Thyroid gland (tissue), 4 donors: ENCODE measurements around the gene GRM8. TPM values are rescaled to one million over a fixed set of nuclear protein-coding genes. Genes with fewer than 3 reads are reported as not detected.

ENCODE experiments used
- DNase-seq, 2 donors: peaks; one replicate each; pipeline ENCODE4 v3.0.0-alpha.2; 2019
- H3K27ac ChIP-seq, 3 donors: fragments of 200-600 bp; sonication (generic); 1 replicate in 2 of 3; 2 replicates in 1 of 3; pipeline ENCODE4 v1.5.1; 2016 to 2019; ENCODE audit warnings: mild to moderate bottlenecking in 1 of 3, moderate library complexity in 1 of 3
- H3K27me3 ChIP-seq: fragments of 200-600 bp; sonication (generic); one replicate; pipeline ENCODE4 v1.5.1; 2019
- H3K36me3 ChIP-seq, 2 donors: fragments of 200-600 bp; sonication (generic); one replicate each; pipeline ENCODE4 v1.5.1; 2016 to 2019
- H3K4me1 ChIP-seq, 2 donors: fragments of 200-600 bp; sonication (generic); one replicate each; pipeline ENCODE4 v1.5.1; 2017 to 2019
- H3K4me3 ChIP-seq, 3 donors: fragments of 200-600 bp; sonication (generic); replicated peaks in 1 of 3; 1 replicate in 2 of 3; 2 replicates in 1 of 3; pipeline ENCODE4 v1.5.1; 2016; ENCODE audit warnings: mild to moderate bottlenecking in 1 of 3
- H3K9me3 ChIP-seq: fragments of 200-600 bp; sonication (generic); one replicate; pipeline ENCODE4 v1.5.1; 2017
- POLR2A ChIP-seq, 2 donors: fragments of 450-650 bp; IDR thresholded peaks; one replicate each; pipeline ENCODE4 v1.6.1; 2017; ENCODE audit warnings: antibody characterized with exemption in 2 of 2, mild to moderate bottlenecking in 2 of 2, moderate library complexity in 1 of 2
- WGBS, 2 donors: methylation state at CpG; one replicate each; pipeline ENCODE4 v1.1.5; 2017; 5-methylcytosine and 5-hydroxymethylcytosine counted together
- intact Hi-C: fragments of 100-400 bp; cut with DNase I; formaldehyde crosslinking; loops from one replicate; pipeline ENCODE4 v1.15.1; 2023
- total RNA-seq, 4 donors: library from RNA; depleted of rRNA; stranded (reverse); fragments of >200 nt; gene quantifications; one replicate each; pipeline ENCODE4 v1.2.3, GENCODE V29; 2016
- TF ChIP-seq, protein P1 (sequence below), 6 experiments: fragments of 200-600 bp in 3 of 6; fragments of 450-650 bp in 3 of 6; sonication (generic) in 3 of 6; IDR thresholded peaks; one replicate each; pipeline ENCODE4 v1.5.1; 2016 to 2019; ENCODE audit warnings: antibody characterized with exemption in 6 of 6, mild to moderate bottlenecking in 2 of 6, inconsistent platforms in 1 of 6, moderate library complexity in 1 of 6

Gene GRM8
- total RNA-seq, 4 donors from 2014 or later = 0.54 to 9.5 (median 4.8) TPM

GRCh38 chr7:126818393-126819196, 434.1 kb downstream of the GRM8 start:
- intact Hi-C loops = no loop called here
- WGBS, 2 donors = 85 to 89% methylated on average over 3 of the region's 3 CpGs
- no peak for DNase-seq
- Histone ChIP-seq H3K27ac (no peak overlapping the region), H3K4me1 (no peaks in the 10 kb centered on the region), H3K36me3 (no peaks in the 10 kb centered on the region), H3K9me3 (no peaks in the 10 kb centered on the region), H3K27me3 (no peaks in the 10 kb centered on the region), H3K4me3 (no peak overlapping the region)
- TF ChIP-seq POLR2A (IDR thresholded peaks at IDR 0.05) = no peak
- TF ChIP-seq, protein P1, sequence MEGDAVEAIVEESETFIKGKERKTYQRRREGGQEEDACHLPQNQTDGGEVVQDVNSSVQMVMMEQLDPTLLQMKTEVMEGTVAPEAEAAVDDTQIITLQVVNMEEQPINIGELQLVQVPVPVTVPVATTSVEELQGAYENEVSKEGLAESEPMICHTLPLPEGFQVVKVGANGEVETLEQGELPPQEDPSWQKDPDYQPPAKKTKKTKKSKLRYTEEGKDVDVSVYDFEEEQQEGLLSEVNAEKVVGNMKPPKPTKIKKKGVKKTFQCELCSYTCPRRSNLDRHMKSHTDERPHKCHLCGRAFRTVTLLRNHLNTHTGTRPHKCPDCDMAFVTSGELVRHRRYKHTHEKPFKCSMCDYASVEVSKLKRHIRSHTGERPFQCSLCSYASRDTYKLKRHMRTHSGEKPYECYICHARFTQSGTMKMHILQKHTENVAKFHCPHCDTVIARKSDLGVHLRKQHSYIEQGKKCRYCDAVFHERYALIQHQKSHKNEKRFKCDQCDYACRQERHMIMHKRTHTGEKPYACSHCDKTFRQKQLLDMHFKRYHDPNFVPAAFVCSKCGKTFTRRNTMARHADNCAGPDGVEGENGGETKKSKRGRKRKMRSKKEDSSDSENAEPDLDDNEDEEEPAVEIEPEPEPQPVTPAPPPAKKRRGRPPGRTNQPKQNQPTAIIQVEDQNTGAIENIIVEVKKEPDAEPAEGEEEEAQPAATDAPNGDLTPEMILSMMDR (IDR thresholded peaks at IDR 0.05) = no peak

GRCh38 chr7:126809188-126809587, 443.6 kb downstream of the GRM8 start:
- Histone ChIP-seq H3K27ac (no peak overlapping the region), H3K27me3 (no peaks in the 10 kb centered on the region), H3K36me3 (no peaks in the 10 kb centered on the region), H3K4me1 (no peaks in the 10 kb centered on the region), H3K9me3 (no peaks in the 10 kb centered on the region), H3K4me3 (no peak overlapping the region)
- DNase-seq = no peak
- TF ChIP-seq, protein P1 (IDR thresholded peaks at IDR 0.05) = no peak
- TF ChIP-seq POLR2A (IDR thresholded peaks at IDR 0.05) = no peak
- intact Hi-C loops = loop anchor here (10.0 kb wide), 1 partner anchor 446 kb away; the partner anchor contains the start of gene GRM8
- 97% methylated on average over 1 of the region's 1 CpG for WGBS, 2 donors

DNA sequence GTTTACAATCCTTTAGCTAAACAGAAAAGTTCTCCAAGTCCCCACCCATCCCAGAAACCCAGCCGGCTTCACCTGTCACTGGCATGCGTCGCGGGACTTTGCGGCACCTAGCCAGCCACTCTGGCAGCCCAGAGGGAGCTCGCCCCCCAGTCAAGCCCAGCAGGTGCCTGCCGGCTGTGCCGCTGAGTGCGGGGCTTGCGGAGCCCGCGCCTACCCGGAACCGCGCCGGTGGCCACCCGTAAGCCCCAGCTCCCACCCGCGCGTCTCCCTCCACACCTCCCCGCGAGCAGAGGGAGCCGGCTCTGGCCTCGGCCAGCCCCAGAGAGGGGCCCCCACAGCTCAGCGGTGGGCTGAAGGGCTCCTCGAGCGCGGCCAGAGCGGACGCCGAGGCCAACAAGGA, 446.1 kb downstream of the GRM8 start:
- WGBS, 2 donors = 97 to 100% methylated on average over 1 to 11 of the region's 31 CpGs
- intact Hi-C loops = loop anchor here (10.0 kb wide), 1 partner anchor 448 kb away; the partner anchor contains the start of gene GRM8
- no peak for DNase-seq

GRCh38 chr7:126805351-126805750, 447.4 kb downstream of the GRM8 start:
- Histone ChIP-seq H3K4me1 (no peaks in the 10 kb centered on the region), H3K9me3 (no peaks in the 10 kb centered on the region), H3K4me3 (no peak overlapping the region), H3K27ac (no peak overlapping the region), H3K36me3 (no peaks in the 10 kb centered on the region), H3K27me3 (no peaks in the 10 kb centered on the region)
- intact Hi-C loops = loop anchor here (10.0 kb wide), 1 partner anchor 449 kb away; the partner anchor contains the start of gene GRM8
- 100% methylated on average over 1 of the region's 1 CpG for WGBS, 2 donors
- TF ChIP-seq, protein P1 (IDR thresholded peaks at IDR 0.05) = no peak
- TF ChIP-seq POLR2A (IDR thresholded peaks at IDR 0.05) = no peak
- no peak for DNase-seq

More for the DNA sequence above, 446.1 kb downstream of the GRM8 start:
- Histone ChIP-seq H3K4me1 (no peaks in the 10 kb centered on the region), H3K9me3 (no peaks in the 10 kb centered on the region), H3K36me3 (no peaks in the 10 kb centered on the region), H3K27me3 (no peaks in the 10 kb centered on the region), H3K27ac (no peak overlapping the region), H3K4me3 (no peak overlapping the region)
- no peak for TF ChIP-seq POLR2A (IDR thresholded peaks at IDR 0.05)
- TF ChIP-seq, protein P1 (IDR thresholded peaks at IDR 0.05) = no peak

DNA sequence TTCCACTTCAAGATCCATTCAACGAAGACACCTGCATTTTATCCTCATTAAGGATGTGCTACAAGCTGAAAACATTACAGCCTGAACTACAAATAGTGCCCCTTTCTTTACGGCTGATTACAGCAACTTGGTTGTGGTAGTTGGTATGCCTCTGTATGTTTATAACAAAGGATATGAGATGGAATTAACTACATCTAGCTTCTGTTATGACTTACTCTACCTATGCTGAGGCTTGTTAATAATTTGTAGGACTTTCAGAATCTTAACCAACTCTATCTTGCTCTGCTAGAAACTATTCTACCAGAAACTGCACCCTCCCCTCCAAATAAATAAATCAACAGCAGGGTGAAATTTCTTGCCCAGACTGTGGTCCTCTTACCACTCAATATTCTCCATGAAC, 448.1 kb downstream of the GRM8 start:
- TF ChIP-seq, protein P1 (IDR thresholded peaks at IDR 0.05) = no peak
- no peak for TF ChIP-seq POLR2A (IDR thresholded peaks at IDR 0.05)
- 76 to 80% methylated on average over 2 of the region's 2 CpGs for WGBS, 2 donors
- no peaks in the 10 kb centered on the region for H3K27me3 ChIP-seq
- H3K27ac ChIP-seq = no peak overlapping the region
- H3K4me3 ChIP-seq = no peak overlapping the region
- H3K36me3 ChIP-seq = no peaks in the 10 kb centered on the region
- intact Hi-C loops = loop anchor here (10.0 kb wide), 1 partner anchor 450 kb away; the partner anchor contains the start of gene GRM8
- no peak for DNase-seq
- H3K4me1 ChIP-seq = no peaks in the 10 kb centered on the region
- H3K9me3 ChIP-seq = no peaks in the 10 kb centered on the region
